Body of pancreas (tissue), 4 donors: ENCODE results near the gene OTOP1.

Experiments
- CTCF ChIP-seq, 7 experiments: fragments of 450-650 bp in 4 of 7; fragments of 200-600 bp in 3 of 7; sonication (generic) in 3 of 7; IDR thresholded peaks; one replicate each; pipeline ENCODE4 v1.5.1; 2016 to 2019; ENCODE audit warnings: antibody characterized with exemption in 7 of 7
- POLR2A ChIP-seq, 3 donors: fragments of 450-650 bp; IDR thresholded peaks; one replicate each; pipeline ENCODE4 v1.6.1; 2016; ENCODE audit warnings: antibody characterized with exemption in 3 of 3, mild to moderate bottlenecking in 2 of 3

DNA sequence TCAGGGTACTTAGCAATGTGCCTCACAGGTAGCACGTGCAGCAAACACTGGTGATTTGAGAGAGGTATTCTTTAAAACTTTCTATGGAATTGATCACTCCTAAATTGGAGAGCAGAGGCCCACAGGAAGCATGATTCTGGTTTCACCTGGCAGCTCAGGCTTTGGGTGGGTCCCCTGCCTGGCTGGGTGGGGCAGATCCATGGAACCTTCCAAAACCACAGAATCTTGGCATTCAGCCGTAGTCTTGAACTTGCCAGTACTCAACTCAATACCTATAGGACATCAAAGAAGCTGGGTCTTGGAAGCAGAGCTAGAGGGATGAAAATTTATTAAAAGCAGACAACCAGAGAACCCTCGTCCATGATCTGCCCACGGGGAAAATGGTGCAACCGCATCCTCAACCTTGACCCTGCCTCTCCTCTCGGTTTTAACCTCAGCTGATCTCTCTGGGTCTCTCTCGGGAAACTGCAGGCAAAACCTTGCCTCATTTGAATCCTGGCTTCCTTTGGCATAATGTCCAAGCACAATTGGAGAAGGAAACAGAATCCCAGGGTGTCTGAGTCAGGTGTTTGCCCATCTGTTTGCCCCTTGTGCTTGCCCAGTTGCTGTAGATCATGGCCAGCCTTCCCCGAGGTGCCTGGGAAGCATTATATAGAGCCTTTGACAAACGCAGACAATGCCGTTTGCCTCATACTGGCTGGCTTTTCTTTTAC, 22.9 kb downstream of the OTOP1 start:
- no peak for TF ChIP-seq CTCF (IDR thresholded peaks at IDR 0.05)
- TF ChIP-seq POLR2A (IDR thresholded peaks at IDR 0.05), result no peak
